CD4-positive, CD25-positive, alpha-beta regulatory T cell (primary cell): ENCODE data around the gene CMKLR1. TPM values are rescaled to one million over a fixed set of nuclear protein-coding genes. Genes with fewer than 3 reads are reported as not detected.

Experiments
- ATAC-seq, 2 donors: fragments of 150-1000 bp; cut with Tn5 transposase; one replicate each; pipeline ENCODE4 v1.10.0; 2021; ENCODE audit warnings: low read depth in 2 of 2, moderate number of reproducible peaks in 2 of 2, moderate library complexity in 1 of 2
- DNase-seq, 3 donors: peaks; one replicate each; pipeline versions ENCODE4 v3.0.0 to v3.0.0-alpha.2; 2012 to 2022; ENCODE audit warnings: mixed read lengths in 1 of 3
- H3K27ac ChIP-seq: one replicate; pipeline ENCODE4 v1.7.0; 2013; ENCODE audit warnings: mild to moderate bottlenecking, low read length; ENCODE audit not compliant: insufficient read depth, poor library complexity, severe bottlenecking
- H3K27me3 ChIP-seq: one replicate; pipeline ENCODE4 v1.7.0; 2013; ENCODE audit warnings: low read length; ENCODE audit not compliant: control insufficient read depth, insufficient read depth
- H3K36me3 ChIP-seq: one replicate; pipeline ENCODE4 v1.7.0; 2013; ENCODE audit warnings: mild to moderate bottlenecking, low read length, moderate library complexity; ENCODE audit not compliant: control insufficient read depth, insufficient read depth
- H3K4me1 ChIP-seq: 2 replicates; pipeline ENCODE4 v1.7.0; 2013; ENCODE audit warnings: mild to moderate bottlenecking, low read length; ENCODE audit not compliant: insufficient read depth, control insufficient read depth, poor library complexity, severe bottlenecking
- H3K4me3 ChIP-seq: one replicate; pipeline ENCODE4 v1.7.0; 2013; ENCODE audit warnings: low read depth, mild to moderate bottlenecking, low read length, moderate library complexity
- H3K9me3 ChIP-seq, 2 experiments: 1 replicate in 1 of 2; 2 replicates in 1 of 2; pipeline ENCODE4 v1.7.0; 2013; ENCODE audit warnings: low read length in 2 of 2, mild to moderate bottlenecking in 1 of 2, moderate library complexity in 1 of 2; ENCODE audit not compliant: control insufficient read depth in 2 of 2
- H3K27ac Mint-ChIP-seq, 3 donors: one replicate each; pipeline ENCODE4 v1.8.0; 2020 to 2022; ENCODE audit warnings: mild to moderate bottlenecking in 3 of 3, mixed read lengths in 3 of 3, moderate library complexity in 2 of 3
- H3K27me3 Mint-ChIP-seq: one replicate; pipeline ENCODE4 v1.8.0; 2022; ENCODE audit warnings: mild to moderate bottlenecking, mixed read lengths
- H3K36me3 Mint-ChIP-seq: one replicate; pipeline ENCODE4 v1.8.0; 2020; ENCODE audit warnings: mixed read lengths
- H3K4me1 Mint-ChIP-seq, 4 donors: one replicate each; pipeline ENCODE4 v1.8.0; 2020 to 2022; ENCODE audit warnings: mixed read lengths in 4 of 4, mild to moderate bottlenecking in 1 of 4
- H3K4me3 Mint-ChIP-seq, 4 donors: one replicate each; pipeline ENCODE4 v1.8.0; 2020 to 2022; ENCODE audit warnings: mild to moderate bottlenecking in 4 of 4, mixed read lengths in 4 of 4, moderate library complexity in 3 of 4
- H3K9me3 Mint-ChIP-seq, 7 donors: one replicate each; pipeline ENCODE4 v1.8.0; 2020 to 2022; ENCODE audit warnings: mixed read lengths in 7 of 7, mild to moderate bottlenecking in 3 of 7, moderate library complexity in 2 of 7
- polyA plus RNA-seq, 4 donors: library from polyadenylated mRNA; unstranded; fragments of 300-500 nt; fragmentation: Illumina TruSeq; gene quantifications; one replicate each; pipeline ENCODE4 v1.2.3, GENCODE V29; 2021
- total RNA-seq: library from RNA; stranded (reverse); gene quantifications from one replicate; pipeline ENCODE4 v1.2.3, GENCODE V29; 2022

CMKLR1 gene
- total and polyA plus RNA-seq, 5 donors from 2014 or later, result 0.18 to 1.6 (median 0.30) TPM

GRCh38 chr12:108289350-108290161 lies 49.6 kb downstream of the CMKLR1 start:
- Mint-ChIP-seq H3K4me3 (no peak overlapping the region), H3K4me1 (peaks cover 3 to 17% (median 7%) of the 10 kb centered on the region in 4 donors), H3K9me3 (peaks cover 0 to 7% (median 2%) of the 10 kb centered on the region in 7 donors), H3K36me3 (peaks cover 8% of the 10 kb centered on the region), H3K27ac (no peak overlapping the region), H3K27me3 (no peaks in the 10 kb centered on the region)
- H3K27ac ChIP-seq, result no peak overlapping the region
- H3K4me1 ChIP-seq, result no peaks in the 10 kb centered on the region
- no peak for DNase-seq
- no peaks in the 10 kb centered on the region for H3K36me3 ChIP-seq
- ATAC-seq, result no peak
- no peak overlapping the region for H3K4me3 ChIP-seq
- no peaks in the 10 kb centered on the region for H3K27me3 ChIP-seq
- no peaks in the 10 kb centered on the region for H3K9me3 ChIP-seq

DNA sequence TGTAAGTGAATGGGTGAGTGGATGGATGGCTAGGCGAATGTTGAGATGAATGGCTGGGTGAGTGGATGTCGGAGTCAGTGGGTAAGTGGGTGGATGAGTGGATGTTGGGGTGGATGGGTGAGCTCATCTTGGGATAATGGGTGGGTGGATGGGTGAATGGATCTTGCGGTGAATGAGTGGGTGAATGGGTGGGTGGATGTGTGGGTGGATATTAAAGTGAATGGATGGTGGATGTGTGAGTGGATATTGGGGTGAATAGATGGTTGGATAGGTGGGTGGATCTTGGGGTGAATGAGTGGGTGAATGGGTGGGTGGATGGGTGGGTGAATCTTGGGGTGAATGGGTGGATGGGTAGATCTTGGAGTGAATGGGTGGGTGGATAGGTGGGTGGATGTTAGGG lies 51.9 kb downstream of the CMKLR1 start:
- H3K27ac ChIP-seq, result no peak overlapping the region
- peaks cover 5% of the 10 kb centered on the region for H3K36me3 Mint-ChIP-seq
- peaks cover 10 to 31% (median 18%) of the 10 kb centered on the region in 4 donors for H3K4me1 Mint-ChIP-seq
- no peak overlapping the region for H3K4me3 Mint-ChIP-seq
- no peaks in the 10 kb centered on the region for H3K27me3 ChIP-seq
- H3K9me3 ChIP-seq, result no peaks in the 10 kb centered on the region
- H3K4me1 ChIP-seq, result peaks cover 10% of the 10 kb centered on the region
- H3K9me3 Mint-ChIP-seq, result peaks cover 0 to 8% (median 2%) of the 10 kb centered on the region in 7 donors
- H3K36me3 ChIP-seq, result no peaks in the 10 kb centered on the region
- no peak overlapping the region for H3K27ac Mint-ChIP-seq
- DNase-seq, result no peak
- H3K4me3 ChIP-seq, result no peak overlapping the region
- H3K27me3 Mint-ChIP-seq, result no peaks in the 10 kb centered on the region
- no peak for ATAC-seq

GRCh38 chr12:108285016-108285415 lies 54.1 kb downstream of the CMKLR1 start:
- peaks cover 8 to 39% (median 20%) of the 10 kb centered on the region in 4 donors for H3K4me1 Mint-ChIP-seq
- ATAC-seq (no peak), DNase-seq (no peak)
- H3K4me3 Mint-ChIP-seq, result no peak overlapping the region
- no peaks in the 10 kb centered on the region for H3K27me3 ChIP-seq
- no peaks in the 10 kb centered on the region for H3K27me3 Mint-ChIP-seq
- peaks cover 0 to 5% (median 0%) of the 10 kb centered on the region in 7 donors for H3K9me3 Mint-ChIP-seq
- no peaks in the 10 kb centered on the region for H3K36me3 ChIP-seq
- no peaks in the 10 kb centered on the region for H3K9me3 ChIP-seq
- no peak overlapping the region for H3K27ac ChIP-seq
- H3K36me3 Mint-ChIP-seq, result no peaks in the 10 kb centered on the region
- H3K27ac Mint-ChIP-seq, result no peak overlapping the region
- H3K4me3 ChIP-seq, result no peak overlapping the region
- H3K4me1 ChIP-seq, result peaks cover 15% of the 10 kb centered on the region

DNA sequence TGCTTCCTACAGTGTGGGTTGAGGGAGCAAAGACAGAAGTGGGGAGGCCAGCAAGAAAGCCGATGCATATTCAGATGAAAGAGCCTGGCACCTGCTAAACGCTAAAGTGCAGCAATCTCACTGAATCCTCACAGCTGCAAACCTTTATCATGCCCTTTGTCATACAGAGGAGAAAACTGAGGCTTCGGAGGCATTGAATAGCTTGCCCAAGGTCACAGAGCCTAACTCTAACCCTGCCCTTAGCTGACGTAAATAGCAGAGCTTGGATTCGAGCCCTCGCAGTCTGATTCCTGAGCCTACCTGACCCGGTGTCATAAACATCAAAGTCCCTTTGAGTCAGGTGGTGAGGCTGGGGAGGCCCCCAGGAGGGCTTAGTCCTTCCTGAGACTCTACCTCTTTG lies 54.9 kb downstream of the CMKLR1 start:
- no peak for DNase-seq
- Mint-ChIP-seq H3K36me3 (no peaks in the 10 kb centered on the region), H3K4me3 (peak overlapping the region in 1 of 4 donors; percentile 66), H3K4me1 (peaks cover 8 to 40% (median 24%) of the 10 kb centered on the region in 4 donors), H3K27ac (no peak overlapping the region), H3K9me3 (peaks cover 0 to 5% (median 0%) of the 10 kb centered on the region in 7 donors), H3K27me3 (peaks cover 8% of the 10 kb centered on the region)
- no peak for ATAC-seq
- Histone ChIP-seq H3K4me1 (peaks cover 15% of the 10 kb centered on the region), H3K9me3 (no peaks in the 10 kb centered on the region), H3K27me3 (no peaks in the 10 kb centered on the region), H3K4me3 (no peak overlapping the region), H3K27ac (no peak overlapping the region), H3K36me3 (no peaks in the 10 kb centered on the region)

GRCh38 chr12:108282676-108283075 lies 56.4 kb downstream of the CMKLR1 start:
- H3K36me3 Mint-ChIP-seq, result no peaks in the 10 kb centered on the region
- DNase-seq (peak in 1 of 3 donors; percentile 28), ATAC-seq (no peak)
- H3K4me1 ChIP-seq, result peaks cover 15% of the 10 kb centered on the region
- peak overlapping the region in 3 of 4 donors; percentile 15 to 42 (median 28) for H3K4me3 Mint-ChIP-seq
- H3K27ac ChIP-seq, result no peak overlapping the region
- H3K27me3 Mint-ChIP-seq, result peaks cover 8% of the 10 kb centered on the region
- peak overlapping the region in 2 of 3 donors; percentile 30 to 42 for H3K27ac Mint-ChIP-seq
- no peaks in the 10 kb centered on the region for H3K36me3 ChIP-seq
- peaks cover 0 to 3% (median 0%) of the 10 kb centered on the region in 7 donors for H3K9me3 Mint-ChIP-seq
- no peaks in the 10 kb centered on the region for H3K27me3 ChIP-seq
- no peaks in the 10 kb centered on the region for H3K9me3 ChIP-seq
- peak overlapping the region; percentile 31 for H3K4me3 ChIP-seq
- H3K4me1 Mint-ChIP-seq, result peaks cover 8 to 48% (median 25%) of the 10 kb centered on the region in 4 donors

GRCh38 chr12:108282160-108282559 lies 57.0 kb downstream of the CMKLR1 start:
- H3K4me1 ChIP-seq, result peaks cover 15% of the 10 kb centered on the region
- H3K27me3 Mint-ChIP-seq, result peaks cover 8% of the 10 kb centered on the region
- peak overlapping the region in 1 of 4 donors; percentile 42 for H3K4me3 Mint-ChIP-seq
- ATAC-seq (no peak), DNase-seq (no peak)
- H3K27ac ChIP-seq, result no peak overlapping the region
- H3K27ac Mint-ChIP-seq, result peak overlapping the region in 2 of 3 donors; percentile 30 to 42
- H3K36me3 ChIP-seq, result no peaks in the 10 kb centered on the region
- H3K4me1 Mint-ChIP-seq, result peaks cover 8 to 50% (median 25%) of the 10 kb centered on the region in 4 donors
- H3K4me3 ChIP-seq, result peak overlapping the region; percentile 31
- no peaks in the 10 kb centered on the region for H3K9me3 ChIP-seq
- no peaks in the 10 kb centered on the region for H3K36me3 Mint-ChIP-seq
- H3K9me3 Mint-ChIP-seq, result peaks cover 0 to 5% (median 0%) of the 10 kb centered on the region in 7 donors
- no peaks in the 10 kb centered on the region for H3K27me3 ChIP-seq

DNA sequence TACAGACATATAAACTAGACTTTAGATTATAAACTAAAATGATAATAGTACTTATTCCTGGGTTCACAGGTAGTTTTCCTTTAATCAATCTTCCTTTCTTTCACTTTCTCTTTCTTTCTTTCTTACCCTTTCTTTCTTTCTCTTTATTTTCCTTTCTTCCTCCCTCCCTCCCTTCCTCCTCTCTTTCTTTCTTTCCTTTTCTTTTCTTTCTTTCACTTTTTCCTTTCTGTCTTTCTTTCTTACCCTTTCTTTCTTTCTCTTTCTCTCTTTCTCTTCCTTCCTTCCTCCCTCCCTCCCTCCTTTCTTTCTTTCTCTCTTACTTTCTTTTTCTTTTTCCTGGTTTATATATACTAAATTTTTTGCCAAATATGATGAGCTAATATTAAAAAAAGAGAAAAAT lies 61.5 kb downstream of the CMKLR1 start:
- DNase-seq, result no peak
- peaks cover 0 to 30% (median 9%) of the 10 kb centered on the region in 4 donors for H3K4me1 Mint-ChIP-seq
- H3K27me3 Mint-ChIP-seq, result peaks cover 8% of the 10 kb centered on the region

More for the DNA sequence above, 61.5 kb downstream of the CMKLR1 start:
- peaks cover 2% of the 10 kb centered on the region for H3K27me3 ChIP-seq
- H3K27ac Mint-ChIP-seq, result no peak overlapping the region
- H3K36me3 Mint-ChIP-seq, result no peaks in the 10 kb centered on the region
- H3K9me3 Mint-ChIP-seq, result peaks cover 0 to 4% (median 2%) of the 10 kb centered on the region in 7 donors
- no peaks in the 10 kb centered on the region for H3K9me3 ChIP-seq
- H3K4me3 Mint-ChIP-seq, result no peak overlapping the region
- no peak for ATAC-seq
- peaks cover 9% of the 10 kb centered on the region for H3K4me1 ChIP-seq
- no peaks in the 10 kb centered on the region for H3K36me3 ChIP-seq
- no peak overlapping the region for H3K4me3 ChIP-seq
- no peak overlapping the region for H3K27ac ChIP-seq
